ENCODE data around the gene RFC2.

GRCh38 chr7:74218343-74218698 lies 35.9 kb downstream of the RFC2 start:
- TF ChIP-seq CTCF (IDR thresholded peaks at IDR 0.05) (no peak), POLR2A (IDR thresholded peaks at IDR 0.05) (no peak)

Data from upper lobe of left lung (tissue), 4 donors.